Astrocyte (in vitro differentiated cells and primary cell): ENCODE data around the gene STEAP4. TPM values are rescaled to one million over a fixed set of nuclear protein-coding genes. Genes with fewer than 3 reads are reported as not detected.
"Not testable (repeated sequence)": the region's sequence is repeated elsewhere in the genome, so short reads cannot be mapped to it uniquely, and the experiment has no call there.

Experiments
- DNase-seq: peaks from one replicate; pipeline ENCODE4 v3.0.0-alpha.2; 2010; ENCODE audit warnings: low read depth
- FAIRE-seq: peaks from 2 replicates; lab custom pipeline; 2011; peaks lifted over from hg19 to GRCh38; lab: Jason Lieb, UNC
- H2AFZ ChIP-seq: 2 replicates; pipeline ENCODE4 v1.6.0; 2012; ENCODE audit warnings: low read depth, low read length, inconsistent platforms
- H3K27ac ChIP-seq: 2 replicates; pipeline ENCODE4 v1.5.1; 2011; ENCODE audit warnings: low read depth, low read length, inconsistent platforms
- H3K27me3 ChIP-seq: 2 replicates; pipeline ENCODE4 v1.6.0; 2011; ENCODE audit warnings: low read length, inconsistent platforms; ENCODE audit not compliant: insufficient read depth
- H3K36me3 ChIP-seq: 2 replicates; pipeline ENCODE4 v1.5.1; 2011; ENCODE audit warnings: low read length, inconsistent platforms; ENCODE audit not compliant: insufficient read depth
- H3K4me1 ChIP-seq: 2 replicates; pipeline ENCODE4 v1.5.1; 2011; ENCODE audit warnings: low read length, inconsistent platforms; ENCODE audit not compliant: insufficient read depth
- H3K4me2 ChIP-seq: 2 replicates; pipeline ENCODE4 v1.6.0; 2012; ENCODE audit warnings: low read length, inconsistent platforms
- H3K4me3 ChIP-seq: 2 replicates; pipeline ENCODE4 v1.5.1; 2011; ENCODE audit warnings: low read depth, mild to moderate bottlenecking, low read length, inconsistent platforms; ENCODE audit not compliant: insufficient read depth
- H3K79me2 ChIP-seq: 2 replicates; pipeline ENCODE4 v1.6.0; 2012; ENCODE audit warnings: mild to moderate bottlenecking, low read length, inconsistent platforms; ENCODE audit not compliant: insufficient read depth
- H3K9ac ChIP-seq: 2 replicates; pipeline ENCODE4 v1.6.0; 2012; ENCODE audit warnings: mild to moderate bottlenecking, low read length, inconsistent platforms
- H3K9me3 ChIP-seq: 2 replicates; pipeline ENCODE4 v1.5.1; 2012; ENCODE audit warnings: low read depth, mild to moderate bottlenecking, low read length, inconsistent platforms; ENCODE audit not compliant: insufficient read depth
- H4K20me1 ChIP-seq: 2 replicates; pipeline ENCODE4 v1.6.0; 2012; ENCODE audit warnings: low read length, inconsistent platforms; ENCODE audit not compliant: insufficient read depth
- H3K27ac Mint-ChIP-seq: one replicate; pipeline ENCODE4 v1.8.0; 2021; ENCODE audit warnings: mild to moderate bottlenecking, mixed read lengths; ENCODE audit not compliant: unreplicated experiment
- H3K27me3 Mint-ChIP-seq: one replicate; pipeline ENCODE4 v1.8.0; 2021; ENCODE audit warnings: low read depth, mixed read lengths; ENCODE audit not compliant: unreplicated experiment
- H3K36me3 Mint-ChIP-seq: one replicate; pipeline ENCODE4 v1.8.0; 2021; ENCODE audit warnings: low read depth, mixed read lengths; ENCODE audit not compliant: unreplicated experiment
- H3K4me1 Mint-ChIP-seq: one replicate; pipeline ENCODE4 v1.8.0; 2021; ENCODE audit warnings: low read depth, mixed read lengths; ENCODE audit not compliant: unreplicated experiment
- H3K4me3 Mint-ChIP-seq: one replicate; pipeline ENCODE4 v1.8.0; 2021; ENCODE audit warnings: mild to moderate bottlenecking, moderate library complexity, mixed read lengths; ENCODE audit not compliant: unreplicated experiment
- H3K9me3 Mint-ChIP-seq: one replicate; pipeline ENCODE4 v1.8.0; 2021; ENCODE audit warnings: mild to moderate bottlenecking, mixed read lengths; ENCODE audit not compliant: unreplicated experiment
- CTCF ChIP-seq: IDR thresholded peaks from 2 replicates; pipeline ENCODE4 v1.5.1; 2011; ENCODE audit warnings: low read depth, mild to moderate bottlenecking, inconsistent platforms, low read length, moderate library complexity; ENCODE audit not compliant: insufficient read depth
- EZH2 ChIP-seq: IDR thresholded peaks from 2 replicates; pipeline ENCODE4 v1.6.1; 2012; ENCODE audit warnings: mild to moderate bottlenecking, low read length, inconsistent platforms; ENCODE audit not compliant: insufficient read depth
- total RNA-seq: library from RNA; stranded (reverse); gene quantifications from 2 replicates; pipeline ENCODE4 v1.2.1, GENCODE V29; 2021

Gene STEAP4
- total RNA-seq, 1 donor from 2014 or later, result not detected

GRCh38 chr7:88276605-88277153, 30.0 kb downstream of the STEAP4 start:
- TF ChIP-seq EZH2 (no peak), CTCF (no peak)
- Mint-ChIP-seq H3K36me3 (no peaks in the 10 kb centered on the region), H3K4me3 (no peak overlapping the region), H3K9me3 (no peaks in the 10 kb centered on the region), H3K27me3 (no peaks in the 10 kb centered on the region), H3K4me1 (peaks cover 11% of the 10 kb centered on the region), H3K27ac (no peak overlapping the region)
- H3K27me3 ChIP-seq, result no peaks in the 10 kb centered on the region
- no peak overlapping the region for H3K9ac ChIP-seq
- no peaks in the 10 kb centered on the region for H3K4me1 ChIP-seq
- H3K4me3 ChIP-seq, result no peak overlapping the region
- DNase-seq, result no peak
- no peak for FAIRE-seq
- H4K20me1 ChIP-seq, result no peaks in the 10 kb centered on the region
- H3K36me3 ChIP-seq, result no peaks in the 10 kb centered on the region
- no peak overlapping the region for H3K4me2 ChIP-seq
- H3K79me2 ChIP-seq, result no peaks in the 10 kb centered on the region
- no peak overlapping the region for H3K27ac ChIP-seq
- H2AFZ ChIP-seq, result no peak overlapping the region
- no peaks in the 10 kb centered on the region for H3K9me3 ChIP-seq

GRCh38 chr7:88274856-88275255, 31.8 kb downstream of the STEAP4 start:
- H3K9ac ChIP-seq, H3K36me3 ChIP-seq, H3K4me2 ChIP-seq, H3K4me1 ChIP-seq, H3K27me3 ChIP-seq, H3K4me3 Mint-ChIP-seq, H3K27me3 Mint-ChIP-seq, H3K9me3 ChIP-seq, DNase-seq, H2AFZ ChIP-seq, H3K79me2 ChIP-seq, H3K9me3 Mint-ChIP-seq, H4K20me1 ChIP-seq, H3K27ac Mint-ChIP-seq, H3K27ac ChIP-seq, H3K4me3 ChIP-seq, H3K36me3 Mint-ChIP-seq, FAIRE-seq: not testable (repeated sequence)
- H3K4me1 Mint-ChIP-seq, result peaks cover 11% of the 10 kb centered on the region

- Histone ChIP-seq H3K9me3 (no peaks in the 10 kb centered on the region), H3K4me3 (no peak overlapping the region), H3K4me2 (no peak overlapping the region), H3K9ac (no peak overlapping the region), H4K20me1 (no peaks in the 10 kb centered on the region), H3K27me3 (no peaks in the 10 kb centered on the region), H3K36me3 (no peaks in the 10 kb centered on the region), H3K4me1 (no peaks in the 10 kb centered on the region), H3K27ac (no peak overlapping the region), H3K79me2 (no peaks in the 10 kb centered on the region), H2AFZ (no peak overlapping the region)
- H3K27me3 Mint-ChIP-seq, result no peaks in the 10 kb centered on the region
- no peak overlapping the region for H3K4me3 Mint-ChIP-seq
- no peak overlapping the region for H3K27ac Mint-ChIP-seq
- H3K9me3 Mint-ChIP-seq, result peaks cover 2% of the 10 kb centered on the region
- DNase-seq (no peak), FAIRE-seq (no peak)
- TF ChIP-seq CTCF, result no peak
- TF ChIP-seq EZH2, result no peak
- H3K4me1 Mint-ChIP-seq, result peaks cover 7% of the 10 kb centered on the region
- H3K36me3 Mint-ChIP-seq, result no peaks in the 10 kb centered on the region
Measured at GRCh38 chr7:88269586-88269985, 37.1 kb downstream of the STEAP4 start.
